ENCODE results near the gene MGAT4B. TPM values are rescaled to one million over a fixed set of nuclear protein-coding genes. Genes with fewer than 3 reads are reported as not detected.

MGAT4B gene
- total RNA-seq, 1 experiment from 2014 or later = 217 TPM

- Histone ChIP-seq H3K9me3 (no peaks in the 10 kb centered on the region), H3K4me1 (no peaks in the 10 kb centered on the region), H3K4me3 (ENCODE audit: low read depth, low read length) (no peak overlapping the region), H3K36me3 (ENCODE audit: control insufficient read depth, insufficient read depth, low read length) (no peaks in the 10 kb centered on the region; the same call in 1 of the 2 replicates), H3K27me3 (replicated peaks; ENCODE audit: control insufficient read depth, insufficient read depth, low read length) (no peaks in the 10 kb centered on the region)
- Mint-ChIP-seq H3K36me3 (ENCODE audit: insufficient read depth, unreplicated experiment) (peaks cover 74% of the 10 kb centered on the region), H3K27ac (ENCODE audit: unreplicated experiment) (no peak overlapping the region), H3K9me3 (ENCODE audit: unreplicated experiment) (no peaks in the 10 kb centered on the region), H3K4me3 (ENCODE audit: unreplicated experiment) (no peak overlapping the region), H3K4me1 (ENCODE audit: low read depth, unreplicated experiment) (no peaks in the 10 kb centered on the region), H3K27me3 (ENCODE audit: insufficient read depth, unreplicated experiment) (no peaks in the 10 kb centered on the region)
- POLR2A ChIA-PET = no interaction called here
- no peak for DNase-seq
- TF ChIP-seq CTCF (IDR thresholded peaks at IDR 0.05; ENCODE audit: insufficient read depth in 1 of 2, low read depth in 1 of 2, low read length in 1 of 2, severe bottlenecking in 1 of 2, unreplicated experiment in 1 of 2) = no peak
- no TSS peak for BruUV-seq (replicated peaks)
- intact Hi-C loops (cut with micrococcal nuclease; ENCODE audit: unreplicated experiment) = no loop called here
- CTCF ChIA-PET = no interaction called here
Observed at GRCh38 chr5:179776411-179776938, 30.2 kb downstream of the MGAT4B start.

GRCh38 chr5:179774442-179774841, 32.2 kb downstream of the MGAT4B start:
- ChIA-PET CTCF (no interaction called here), POLR2A (no interaction called here)
- Mint-ChIP-seq H3K36me3 (ENCODE audit: insufficient read depth, unreplicated experiment) (peaks cover 83% of the 10 kb centered on the region), H3K9me3 (ENCODE audit: unreplicated experiment) (no peaks in the 10 kb centered on the region), H3K4me3 (ENCODE audit: unreplicated experiment) (no peak overlapping the region), H3K27me3 (ENCODE audit: insufficient read depth, unreplicated experiment) (no peaks in the 10 kb centered on the region), H3K27ac (ENCODE audit: unreplicated experiment) (no peak overlapping the region), H3K4me1 (ENCODE audit: low read depth, unreplicated experiment) (no peaks in the 10 kb centered on the region)
- no peaks in the 10 kb centered on the region for H3K27me3 ChIP-seq (replicated peaks; ENCODE audit: control insufficient read depth, insufficient read depth, low read length)
- H3K9me3 ChIP-seq = no peaks in the 10 kb centered on the region
- H3K4me1 ChIP-seq = no peaks in the 10 kb centered on the region
- no peak for TF ChIP-seq CTCF (IDR thresholded peaks at IDR 0.05; ENCODE audit: insufficient read depth in 1 of 2, low read depth in 1 of 2, low read length in 1 of 2, severe bottlenecking in 1 of 2, unreplicated experiment in 1 of 2)
- BruUV-seq (replicated peaks) = no TSS peak
- no peak overlapping the region for H3K4me3 ChIP-seq (ENCODE audit: low read depth, low read length)
- no peaks in the 10 kb centered on the region; the same call in none of the 2 replicates for H3K36me3 ChIP-seq (ENCODE audit: control insufficient read depth, insufficient read depth, low read length)
- intact Hi-C loops (cut with micrococcal nuclease; ENCODE audit: unreplicated experiment) = no loop called here
- DNase-seq = no peak

- no peaks in the 10 kb centered on the region for H3K4me1 Mint-ChIP-seq (ENCODE audit: low read depth, unreplicated experiment)
- DNase-seq = no peak
- Histone ChIP-seq H3K36me3 (ENCODE audit: control insufficient read depth, insufficient read depth, low read length) (no peaks in the 10 kb centered on the region; the same call in none of the 2 replicates), H3K4me3 (ENCODE audit: low read depth, low read length) (no peak overlapping the region), H3K9me3 (no peaks in the 10 kb centered on the region), H3K27me3 (replicated peaks; ENCODE audit: control insufficient read depth, insufficient read depth, low read length) (no peaks in the 10 kb centered on the region), H3K4me1 (no peaks in the 10 kb centered on the region)
- H3K4me3 Mint-ChIP-seq (ENCODE audit: unreplicated experiment) = no peak overlapping the region
- H3K9me3 Mint-ChIP-seq (ENCODE audit: unreplicated experiment) = no peaks in the 10 kb centered on the region
- no TSS peak for BruUV-seq (replicated peaks)
- intact Hi-C loops (cut with micrococcal nuclease; ENCODE audit: unreplicated experiment) = no loop called here
- H3K27ac Mint-ChIP-seq (ENCODE audit: unreplicated experiment) = no peak overlapping the region
- CTCF ChIA-PET = no interaction called here
- TF ChIP-seq CTCF (IDR thresholded peaks at IDR 0.05; ENCODE audit: insufficient read depth in 1 of 2, low read depth in 1 of 2, low read length in 1 of 2, severe bottlenecking in 1 of 2, unreplicated experiment in 1 of 2) = no peak
- peaks cover 86% of the 10 kb centered on the region for H3K36me3 Mint-ChIP-seq (ENCODE audit: insufficient read depth, unreplicated experiment)
- POLR2A ChIA-PET = no interaction called here
- H3K27me3 Mint-ChIP-seq (ENCODE audit: insufficient read depth, unreplicated experiment) = no peaks in the 10 kb centered on the region
Observed at GRCh38 chr5:179773686-179774040, 33.0 kb downstream of the MGAT4B start.
